Thyroid gland (tissue), 4 donors: ENCODE results near the gene FHIT. TPM values are rescaled to one million over a fixed set of nuclear protein-coding genes. Genes with fewer than 3 reads are reported as not detected.

ENCODE experiments used
- DNase-seq, 2 donors: peaks; one replicate each; pipeline ENCODE4 v3.0.0-alpha.2; 2019
- H3K27ac ChIP-seq, 3 donors: fragments of 200-600 bp; sonication (generic); 1 replicate in 2 of 3; 2 replicates in 1 of 3; pipeline ENCODE4 v1.5.1; 2016 to 2019; ENCODE audit warnings: mild to moderate bottlenecking in 1 of 3, moderate library complexity in 1 of 3
- H3K27me3 ChIP-seq: fragments of 200-600 bp; sonication (generic); one replicate; pipeline ENCODE4 v1.5.1; 2019
- H3K36me3 ChIP-seq, 2 donors: fragments of 200-600 bp; sonication (generic); one replicate each; pipeline ENCODE4 v1.5.1; 2016 to 2019
- H3K4me1 ChIP-seq, 2 donors: fragments of 200-600 bp; sonication (generic); one replicate each; pipeline ENCODE4 v1.5.1; 2017 to 2019
- H3K4me3 ChIP-seq, 3 donors: fragments of 200-600 bp; sonication (generic); replicated peaks in 1 of 3; 1 replicate in 2 of 3; 2 replicates in 1 of 3; pipeline ENCODE4 v1.5.1; 2016; ENCODE audit warnings: mild to moderate bottlenecking in 1 of 3
- H3K9me3 ChIP-seq: fragments of 200-600 bp; sonication (generic); one replicate; pipeline ENCODE4 v1.5.1; 2017
- CTCF ChIP-seq, 6 experiments: fragments of 200-600 bp in 3 of 6; fragments of 450-650 bp in 3 of 6; sonication (generic) in 3 of 6; IDR thresholded peaks; one replicate each; pipeline ENCODE4 v1.5.1; 2016 to 2019; ENCODE audit warnings: antibody characterized with exemption in 6 of 6, mild to moderate bottlenecking in 2 of 6, inconsistent platforms in 1 of 6, moderate library complexity in 1 of 6
- POLR2A ChIP-seq, 2 donors: fragments of 450-650 bp; IDR thresholded peaks; one replicate each; pipeline ENCODE4 v1.6.1; 2017; ENCODE audit warnings: antibody characterized with exemption in 2 of 2, mild to moderate bottlenecking in 2 of 2, moderate library complexity in 1 of 2
- WGBS, 2 donors: methylation state at CpG; one replicate each; pipeline ENCODE4 v1.1.5; 2017; 5-methylcytosine and 5-hydroxymethylcytosine counted together
- intact Hi-C: fragments of 100-400 bp; cut with DNase I; formaldehyde crosslinking; loops from one replicate; pipeline ENCODE4 v1.15.1; 2023
- total RNA-seq, 4 donors: library from RNA; depleted of rRNA; stranded (reverse); fragments of >200 nt; gene quantifications; one replicate each; pipeline ENCODE4 v1.2.3, GENCODE V29; 2016

The FHIT gene
- total RNA-seq, 4 donors from 2014 or later, result 12.2 to 18.9 (median 16.2) TPM

- WGBS, 2 donors, result 87 to 89% methylated on average over 6 of the region's 6 CpGs
Measured at GRCh38 chr3:59733041-59733809, 1518.0 kb downstream of the FHIT start.

DNA sequence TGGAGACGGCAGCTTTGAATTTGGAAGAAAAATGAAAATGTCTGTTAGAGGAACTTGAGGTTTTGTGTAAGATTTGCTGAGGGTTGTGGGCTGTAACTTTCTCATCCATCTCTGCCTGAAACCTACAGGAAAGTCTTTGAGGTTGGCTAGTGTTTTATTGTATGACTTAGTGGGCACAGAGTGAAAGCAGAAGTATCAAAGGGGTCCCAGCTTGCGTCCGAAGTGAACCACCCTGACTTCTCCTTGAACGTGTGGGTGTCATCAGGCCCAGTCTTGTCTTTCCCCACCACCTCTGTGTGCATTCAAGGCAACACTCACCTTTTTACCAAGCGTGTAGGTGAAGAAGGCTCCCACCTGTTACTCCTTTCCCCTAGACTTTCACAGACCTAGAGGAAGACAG lies 1519.3 kb downstream of the FHIT start:
- TF ChIP-seq CTCF (IDR thresholded peaks at IDR 0.05) (no peak), POLR2A (IDR thresholded peaks at IDR 0.05) (no peak)
- intact Hi-C loops, result no loop called here
- H3K27me3 ChIP-seq, result no peaks in the 10 kb centered on the region
- H3K36me3 ChIP-seq, result no peaks in the 10 kb centered on the region
- no peaks in the 10 kb centered on the region for H3K9me3 ChIP-seq
- 88% methylated on average over 5 of the region's 5 CpGs for WGBS, 2 donors
- no peak overlapping the region for H3K27ac ChIP-seq
- no peak overlapping the region for H3K4me3 ChIP-seq
- DNase-seq, result no peak
- no peaks in the 10 kb centered on the region for H3K4me1 ChIP-seq

More at GRCh38 chr3:59733041-59733809, 1518.0 kb downstream of the FHIT start:
- H3K36me3 ChIP-seq, result no peaks in the 10 kb centered on the region
- intact Hi-C loops, result no loop called here
- no peaks in the 10 kb centered on the region for H3K9me3 ChIP-seq
- H3K4me1 ChIP-seq, result no peaks in the 10 kb centered on the region
- TF ChIP-seq POLR2A (IDR thresholded peaks at IDR 0.05) (no peak), CTCF (IDR thresholded peaks at IDR 0.05) (no peak)
- DNase-seq, result no peak
- no peak overlapping the region for H3K27ac ChIP-seq
- no peak overlapping the region for H3K4me3 ChIP-seq
- H3K27me3 ChIP-seq, result no peaks in the 10 kb centered on the region

GRCh38 chr3:59730591-59730990 lies 1520.7 kb downstream of the FHIT start:
- Histone ChIP-seq H3K36me3 (no peaks in the 10 kb centered on the region), H3K27ac (no peak overlapping the region)

DNA sequence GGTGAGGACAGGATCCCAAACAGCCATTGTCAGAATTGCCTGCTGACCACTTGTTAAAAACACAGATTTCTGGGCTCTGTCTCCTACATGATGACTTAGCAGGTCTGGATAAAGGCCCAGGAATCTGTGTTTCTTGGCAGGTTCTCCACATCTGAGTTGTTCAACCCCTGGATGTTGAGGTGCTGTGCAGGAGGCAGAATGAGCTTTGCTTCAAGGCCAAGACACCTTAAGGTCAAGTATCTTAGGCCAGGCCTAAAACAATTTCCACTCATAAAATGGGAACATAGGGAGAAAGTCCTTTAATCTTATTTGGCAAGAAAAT lies 1522.7 kb downstream of the FHIT start:
- no peaks in the 10 kb centered on the region for H3K27me3 ChIP-seq
- no peaks in the 10 kb centered on the region for H3K36me3 ChIP-seq
- DNase-seq, result no peak
- H3K4me1 ChIP-seq, result no peaks in the 10 kb centered on the region
- intact Hi-C loops, result no loop called here
- no peak overlapping the region for H3K4me3 ChIP-seq
- no peaks in the 10 kb centered on the region for H3K9me3 ChIP-seq
- TF ChIP-seq POLR2A (IDR thresholded peaks at IDR 0.05) (no peak), CTCF (IDR thresholded peaks at IDR 0.05) (no peak)
- H3K27ac ChIP-seq, result no peak overlapping the region

More at GRCh38 chr3:59730591-59730990, 1520.7 kb downstream of the FHIT start:
- no peak overlapping the region for H3K4me3 ChIP-seq
- no peak for TF ChIP-seq POLR2A (IDR thresholded peaks at IDR 0.05)
- no peak for TF ChIP-seq CTCF (IDR thresholded peaks at IDR 0.05)
- 90 to 92% methylated on average over 4 of the region's 4 CpGs for WGBS, 2 donors
- H3K9me3 ChIP-seq, result no peaks in the 10 kb centered on the region
- intact Hi-C loops, result no loop called here
- H3K4me1 ChIP-seq, result no peaks in the 10 kb centered on the region
- H3K27me3 ChIP-seq, result no peaks in the 10 kb centered on the region
- DNase-seq, result no peak

DNA sequence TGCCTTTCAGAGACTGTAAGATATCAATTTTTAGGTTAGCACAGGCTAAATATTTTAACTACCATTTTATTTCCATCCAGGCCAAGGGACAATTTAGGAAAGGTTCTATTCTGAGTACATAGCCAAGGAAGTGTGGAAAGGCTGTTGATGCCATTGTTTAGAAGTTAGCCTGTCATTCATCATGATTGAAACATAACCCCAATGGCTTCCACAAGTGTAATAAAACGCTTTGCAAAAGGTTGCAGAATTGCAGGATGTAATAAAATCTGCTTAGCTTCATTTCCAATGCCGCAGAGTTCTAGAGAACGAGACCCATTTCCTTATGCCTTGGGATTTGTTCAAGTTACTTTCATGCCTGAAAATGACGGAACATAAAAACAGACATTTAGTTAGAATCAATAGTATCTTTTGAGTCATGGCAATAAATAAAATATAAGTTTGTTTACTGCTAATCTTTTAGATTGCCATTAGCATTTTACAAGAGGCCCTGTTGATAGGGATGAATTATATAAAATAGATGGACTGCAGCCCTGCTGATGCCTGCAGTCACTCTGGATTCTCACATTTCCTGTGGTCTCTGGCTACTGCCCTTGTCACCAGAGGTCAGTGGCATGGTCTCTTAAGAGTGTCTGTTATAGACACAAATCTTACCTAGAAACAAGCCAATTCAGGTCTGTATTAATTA lies 1523.2 kb downstream of the FHIT start:
- Histone ChIP-seq H3K27ac (no peak overlapping the region), H3K4me3 (no peak overlapping the region), H3K36me3 (no peaks in the 10 kb centered on the region), H3K9me3 (no peaks in the 10 kb centered on the region), H3K27me3 (no peaks in the 10 kb centered on the region), H3K4me1 (no peaks in the 10 kb centered on the region)
- 89 to 90% methylated on average over 4 of the region's 4 CpGs for WGBS, 2 donors
- no peak for TF ChIP-seq CTCF (IDR thresholded peaks at IDR 0.05)
- TF ChIP-seq POLR2A (IDR thresholded peaks at IDR 0.05), result no peak
- intact Hi-C loops, result no loop called here
- no peak for DNase-seq
